Measurements from ENCODE around the gene RBPMS2.
A peak's percentile ranks its signal among the peaks of the same experiment; 100 is the strongest.

RBPMS2 gene

GRCh38 chr15:64705006-64705405, 70.4 kb downstream of the RBPMS2 start:
- no peak for DNase-seq (ENCODE audit: low spot score)
- TF ChIP-seq CTCF (IDR thresholded peaks at IDR 0.05; ENCODE audit: borderline replicate concordance, control extremely low read depth, extremely low read depth, insufficient read depth, missing control alignments), result no peak
- in situ Hi-C loops (cut with MboI; ENCODE audit: low sequenced_read_pairs, unreplicated experiment), result no loop called here

GRCh38 chr15:64703632-64703959, 71.8 kb downstream of the RBPMS2 start:
- no peak for DNase-seq (ENCODE audit: low spot score)
- TF ChIP-seq CTCF (IDR thresholded peaks at IDR 0.05; ENCODE audit: borderline replicate concordance, control extremely low read depth, extremely low read depth, insufficient read depth, missing control alignments), result no peak
- in situ Hi-C loops (cut with MboI; ENCODE audit: low sequenced_read_pairs, unreplicated experiment), result no loop called here

GRCh38 chr15:64702816-64703631, 72.4 kb downstream of the RBPMS2 start:
- in situ Hi-C loops (cut with MboI; ENCODE audit: low sequenced_read_pairs, unreplicated experiment), result no loop called here
- peak; percentile 99 for DNase-seq (ENCODE audit: low spot score)
- TF ChIP-seq CTCF (IDR thresholded peaks at IDR 0.05; ENCODE audit: borderline replicate concordance, control extremely low read depth, extremely low read depth, insufficient read depth, missing control alignments), result no peak

- no peak for TF ChIP-seq CTCF (IDR thresholded peaks at IDR 0.05; ENCODE audit: borderline replicate concordance, control extremely low read depth, extremely low read depth, insufficient read depth, missing control alignments)
- no peak for DNase-seq (ENCODE audit: low spot score)
Observed at GRCh38 chr15:64701482-64702184, 73.8 kb downstream of the RBPMS2 start.

GRCh38 chr15:64701051-64701450, 74.3 kb downstream of the RBPMS2 start:
- TF ChIP-seq CTCF (IDR thresholded peaks at IDR 0.05; ENCODE audit: borderline replicate concordance, control extremely low read depth, extremely low read depth, insufficient read depth, missing control alignments), result no peak
- in situ Hi-C loops (cut with MboI; ENCODE audit: low sequenced_read_pairs, unreplicated experiment), result no loop called here
- no peak for DNase-seq (ENCODE audit: low spot score)

More at GRCh38 chr15:64701482-64702184, 73.8 kb downstream of the RBPMS2 start:
- in situ Hi-C loops (cut with MboI; ENCODE audit: low sequenced_read_pairs, unreplicated experiment), result no loop called here

- no peak for TF ChIP-seq CTCF (IDR thresholded peaks at IDR 0.05; ENCODE audit: borderline replicate concordance, control extremely low read depth, extremely low read depth, insufficient read depth, missing control alignments)
- in situ Hi-C loops (cut with MboI; ENCODE audit: low sequenced_read_pairs, unreplicated experiment), result no loop called here
- no peak for DNase-seq (ENCODE audit: low spot score)
Observed at GRCh38 chr15:64699751-64700388, 75.5 kb downstream of the RBPMS2 start.
